ENCODE data around the gene CYP1A2.

The CYP1A2 gene

GRCh38 chr15:74742422-74742821 lies 6.2 kb upstream of the CYP1A2 start:
- H3K4ac ChIP-seq (ENCODE audit: low read depth, low read length) = no peak overlapping the region
- no peak overlapping the region for H3K23ac ChIP-seq (ENCODE audit: low read length)
- H3K4me2 ChIP-seq (ENCODE audit: low read length) = no peak overlapping the region
- no peak overlapping the region for H2AK5ac ChIP-seq (ENCODE audit: low read length)
- H3K79me2 ChIP-seq (ENCODE audit: control insufficient read depth, insufficient read depth, low read length) = no peaks in the 10 kb centered on the region
- H3K9ac ChIP-seq (ENCODE audit: low read length) = no peak overlapping the region
- WGBS (ENCODE audit: extremely low coverage, insufficient coverage, low lambda C conversion rate) = no CpG with 5 or more reads among the region's 5 CpGs
- H3K79me1 ChIP-seq (ENCODE audit: low read length) = no peaks in the 10 kb centered on the region
- H3K18ac ChIP-seq (ENCODE audit: low read length) = no peak overlapping the region
- H2BK15ac ChIP-seq (replicated peaks; ENCODE audit: low read depth) = no peak overlapping the region
- no peak overlapping the region for H4K5ac ChIP-seq (ENCODE audit: low read length)
- no peaks in the 10 kb centered on the region for H3K27me3 ChIP-seq (ENCODE audit: insufficient read depth, low read length, poor library complexity)
- H3K27ac ChIP-seq (ENCODE audit: low read depth, low read length) = no peak overlapping the region
- H3K56ac ChIP-seq (ENCODE audit: low read length) = no peak overlapping the region
- DNase-seq = no peak
- H2BK120ac ChIP-seq (ENCODE audit: low read depth, low read length) = no peak overlapping the region
- H4K8ac ChIP-seq (ENCODE audit: low read depth, low read length) = no peak overlapping the region
- no peaks in the 10 kb centered on the region for H3K4me1 ChIP-seq (ENCODE audit: control insufficient read depth, low read depth, low read length)
- no peaks in the 10 kb centered on the region for H3K36me3 ChIP-seq (ENCODE audit: control insufficient read depth, insufficient read depth, low read length)
- no peak overlapping the region for H2BK5ac ChIP-seq (ENCODE audit: low read length)
- no peak overlapping the region for H3K4me3 ChIP-seq (ENCODE audit: low read length)

- H3K79me2 ChIP-seq (ENCODE audit: control insufficient read depth, insufficient read depth, low read length) = no peaks in the 10 kb centered on the region
- H3K4me2 ChIP-seq (ENCODE audit: low read length) = no peak overlapping the region
- no peak overlapping the region for H2BK5ac ChIP-seq (ENCODE audit: low read length)
- H3K56ac ChIP-seq (ENCODE audit: low read length) = no peak overlapping the region
- no peak overlapping the region for H2BK120ac ChIP-seq (ENCODE audit: low read depth, low read length)
- no peaks in the 10 kb centered on the region for H3K4me1 ChIP-seq (ENCODE audit: control insufficient read depth, low read depth, low read length)
- H3K36me3 ChIP-seq (ENCODE audit: control insufficient read depth, insufficient read depth, low read length) = no peaks in the 10 kb centered on the region
- no peak overlapping the region for H3K9ac ChIP-seq (ENCODE audit: low read length)
- no peak overlapping the region for H3K18ac ChIP-seq (ENCODE audit: low read length)
- WGBS (ENCODE audit: extremely low coverage, insufficient coverage, low lambda C conversion rate) = no CpG with 5 or more reads among the region's 4 CpGs
- H3K79me1 ChIP-seq (ENCODE audit: low read length) = no peaks in the 10 kb centered on the region
- H3K23ac ChIP-seq (ENCODE audit: low read length) = no peak overlapping the region
- no peak overlapping the region for H2BK15ac ChIP-seq (replicated peaks; ENCODE audit: low read depth)
- no peak overlapping the region for H3K4me3 ChIP-seq (ENCODE audit: low read length)
- no peak overlapping the region for H4K5ac ChIP-seq (ENCODE audit: low read length)
- H3K4ac ChIP-seq (ENCODE audit: low read depth, low read length) = no peak overlapping the region
- H3K27me3 ChIP-seq (ENCODE audit: insufficient read depth, low read length, poor library complexity) = no peaks in the 10 kb centered on the region
- DNase-seq = no peak
- H4K8ac ChIP-seq (ENCODE audit: low read depth, low read length) = no peak overlapping the region
- no peak overlapping the region for H3K27ac ChIP-seq (ENCODE audit: low read depth, low read length)
- H2AK5ac ChIP-seq (ENCODE audit: low read length) = no peak overlapping the region
Measured at GRCh38 chr15:74746389-74746788, 2.3 kb upstream of the CYP1A2 start.

GRCh38 chr15:74749832-74750231 lies 1.2 kb downstream of the CYP1A2 start:
- H2AK5ac ChIP-seq (ENCODE audit: low read length) = no peak overlapping the region

GRCh38 chr15:74750751-74751150 lies 2.1 kb downstream of the CYP1A2 start:
- H3K4me1 ChIP-seq (ENCODE audit: control insufficient read depth, low read depth, low read length) = no peaks in the 10 kb centered on the region
- no peaks in the 10 kb centered on the region for H3K27me3 ChIP-seq (ENCODE audit: insufficient read depth, low read length, poor library complexity)
- H3K79me2 ChIP-seq (ENCODE audit: control insufficient read depth, insufficient read depth, low read length) = no peaks in the 10 kb centered on the region
- DNase-seq = no peak
- H3K79me1 ChIP-seq (ENCODE audit: low read length) = no peaks in the 10 kb centered on the region
- no peak overlapping the region for H2BK5ac ChIP-seq (ENCODE audit: low read length)
- H3K18ac ChIP-seq (ENCODE audit: low read length) = no peak overlapping the region
- H4K8ac ChIP-seq (ENCODE audit: low read depth, low read length) = no peak overlapping the region
- no peak overlapping the region for H3K4me3 ChIP-seq (ENCODE audit: low read length)
- no peak overlapping the region for H3K4me2 ChIP-seq (ENCODE audit: low read length)
- no peak overlapping the region for H3K4ac ChIP-seq (ENCODE audit: low read depth, low read length)
- no peaks in the 10 kb centered on the region for H3K36me3 ChIP-seq (ENCODE audit: control insufficient read depth, insufficient read depth, low read length)
- H4K5ac ChIP-seq (ENCODE audit: low read length) = no peak overlapping the region
- WGBS (ENCODE audit: extremely low coverage, insufficient coverage, low lambda C conversion rate) = no CpG with 5 or more reads among the region's 2 CpGs
- no peak overlapping the region for H3K27ac ChIP-seq (ENCODE audit: low read depth, low read length)
- H2AK5ac ChIP-seq (ENCODE audit: low read length) = no peak overlapping the region
- H2BK120ac ChIP-seq (ENCODE audit: low read depth, low read length) = no peak overlapping the region
- H3K56ac ChIP-seq (ENCODE audit: low read length) = no peak overlapping the region
- no peak overlapping the region for H2BK15ac ChIP-seq (replicated peaks; ENCODE audit: low read depth)
- H3K9ac ChIP-seq (ENCODE audit: low read length) = no peak overlapping the region
- no peak overlapping the region for H3K23ac ChIP-seq (ENCODE audit: low read length)

More at GRCh38 chr15:74749832-74750231, 1.2 kb downstream of the CYP1A2 start:
- Histone ChIP-seq H3K79me1 (ENCODE audit: low read length) (no peaks in the 10 kb centered on the region), H3K27ac (ENCODE audit: low read depth, low read length) (no peak overlapping the region), H3K23ac (ENCODE audit: low read length) (no peak overlapping the region), H3K4me1 (ENCODE audit: control insufficient read depth, low read depth, low read length) (no peaks in the 10 kb centered on the region), H3K36me3 (ENCODE audit: control insufficient read depth, insufficient read depth, low read length) (no peaks in the 10 kb centered on the region), H3K56ac (ENCODE audit: low read length) (no peak overlapping the region), H2BK5ac (ENCODE audit: low read length) (no peak overlapping the region), H2BK120ac (ENCODE audit: low read depth, low read length) (no peak overlapping the region), H3K4ac (ENCODE audit: low read depth, low read length) (no peak overlapping the region), H3K4me2 (ENCODE audit: low read length) (no peak overlapping the region), H2BK15ac (replicated peaks; ENCODE audit: low read depth) (no peak overlapping the region), H3K9ac (ENCODE audit: low read length) (no peak overlapping the region), H3K79me2 (ENCODE audit: control insufficient read depth, insufficient read depth, low read length) (no peaks in the 10 kb centered on the region), H3K4me3 (ENCODE audit: low read length) (no peak overlapping the region), H4K8ac (ENCODE audit: low read depth, low read length) (no peak overlapping the region), H3K27me3 (ENCODE audit: insufficient read depth, low read length, poor library complexity) (no peaks in the 10 kb centered on the region), H4K5ac (ENCODE audit: low read length) (no peak overlapping the region), H3K18ac (ENCODE audit: low read length) (no peak overlapping the region)
- no peak for DNase-seq
- no CpG with 5 or more reads among the region's 20 CpGs for WGBS (ENCODE audit: extremely low coverage, insufficient coverage, low lambda C conversion rate)

GRCh38 chr15:74752011-74752410 lies 3.4 kb downstream of the CYP1A2 start:
- H3K4me2 ChIP-seq (ENCODE audit: low read length) = no peak overlapping the region
- H3K4ac ChIP-seq (ENCODE audit: low read depth, low read length) = no peak overlapping the region
- H3K36me3 ChIP-seq (ENCODE audit: control insufficient read depth, insufficient read depth, low read length) = no peaks in the 10 kb centered on the region
- no peak overlapping the region for H4K8ac ChIP-seq (ENCODE audit: low read depth, low read length)
- no peaks in the 10 kb centered on the region for H3K79me1 ChIP-seq (ENCODE audit: low read length)
- no peaks in the 10 kb centered on the region for H3K4me1 ChIP-seq (ENCODE audit: control insufficient read depth, low read depth, low read length)
- WGBS (ENCODE audit: extremely low coverage, insufficient coverage, low lambda C conversion rate) = no CpG with 5 or more reads among the region's 8 CpGs
- H2BK15ac ChIP-seq (replicated peaks; ENCODE audit: low read depth) = no peak overlapping the region
- no peak overlapping the region for H2AK5ac ChIP-seq (ENCODE audit: low read length)
- H3K4me3 ChIP-seq (ENCODE audit: low read length) = no peak overlapping the region
- no peak overlapping the region for H3K9ac ChIP-seq (ENCODE audit: low read length)
- no peak overlapping the region for H3K18ac ChIP-seq (ENCODE audit: low read length)
- H3K23ac ChIP-seq (ENCODE audit: low read length) = no peak overlapping the region
- no peaks in the 10 kb centered on the region for H3K79me2 ChIP-seq (ENCODE audit: control insufficient read depth, insufficient read depth, low read length)
- no peak overlapping the region for H2BK120ac ChIP-seq (ENCODE audit: low read depth, low read length)
- no peak for DNase-seq
- H4K5ac ChIP-seq (ENCODE audit: low read length) = no peak overlapping the region
- no peak overlapping the region for H2BK5ac ChIP-seq (ENCODE audit: low read length)
- no peaks in the 10 kb centered on the region for H3K27me3 ChIP-seq (ENCODE audit: insufficient read depth, low read length, poor library complexity)
- no peak overlapping the region for H3K27ac ChIP-seq (ENCODE audit: low read depth, low read length)
- H3K56ac ChIP-seq (ENCODE audit: low read length) = no peak overlapping the region

GRCh38 chr15:74752531-74752930 lies 3.9 kb downstream of the CYP1A2 start:
- no peak overlapping the region for H3K18ac ChIP-seq (ENCODE audit: low read length)
- H3K27me3 ChIP-seq (ENCODE audit: insufficient read depth, low read length, poor library complexity) = no peaks in the 10 kb centered on the region
- no peak overlapping the region for H3K9ac ChIP-seq (ENCODE audit: low read length)
- no peak overlapping the region for H3K27ac ChIP-seq (ENCODE audit: low read depth, low read length)
- H3K4me3 ChIP-seq (ENCODE audit: low read length) = no peak overlapping the region
- H3K36me3 ChIP-seq (ENCODE audit: control insufficient read depth, insufficient read depth, low read length) = no peaks in the 10 kb centered on the region
- H2BK15ac ChIP-seq (replicated peaks; ENCODE audit: low read depth) = no peak overlapping the region
- no peak overlapping the region for H4K8ac ChIP-seq (ENCODE audit: low read depth, low read length)
- H3K79me1 ChIP-seq (ENCODE audit: low read length) = no peaks in the 10 kb centered on the region
- no peaks in the 10 kb centered on the region for H3K79me2 ChIP-seq (ENCODE audit: control insufficient read depth, insufficient read depth, low read length)
- H3K4me1 ChIP-seq (ENCODE audit: control insufficient read depth, low read depth, low read length) = no peaks in the 10 kb centered on the region
- DNase-seq = peak; percentile 33
- H2BK5ac ChIP-seq (ENCODE audit: low read length) = no peak overlapping the region
- H3K4ac ChIP-seq (ENCODE audit: low read depth, low read length) = no peak overlapping the region
- no peak overlapping the region for H4K5ac ChIP-seq (ENCODE audit: low read length)
- H3K56ac ChIP-seq (ENCODE audit: low read length) = no peak overlapping the region
- H2BK120ac ChIP-seq (ENCODE audit: low read depth, low read length) = no peak overlapping the region
- no peak overlapping the region for H3K23ac ChIP-seq (ENCODE audit: low read length)
- no peak overlapping the region for H2AK5ac ChIP-seq (ENCODE audit: low read length)
- no peak overlapping the region for H3K4me2 ChIP-seq (ENCODE audit: low read length)
- WGBS (ENCODE audit: extremely low coverage, insufficient coverage, low lambda C conversion rate) = no CpG with 5 or more reads among the region's 5 CpGs
